HG02981 (cell line): ENCODE measurements around the gene CFL2.
"Not testable (repeated sequence)": the region's sequence is repeated elsewhere in the genome, so short reads cannot be mapped to it uniquely, and the experiment has no call there.

Experiments used
- ATAC-seq: cut with Tn5 transposase; IDR thresholded peaks from one replicate; pipeline ENCODE4 v1.9.1; 2021; ENCODE audit warnings: mild to moderate bottlenecking, moderate library complexity; ENCODE audit not compliant: unreplicated experiment

Gene CFL2

GRCh38 chr14:34711796-34712712, 2.3 kb downstream of the CFL2 start:
- no peak for ATAC-seq

DNA sequence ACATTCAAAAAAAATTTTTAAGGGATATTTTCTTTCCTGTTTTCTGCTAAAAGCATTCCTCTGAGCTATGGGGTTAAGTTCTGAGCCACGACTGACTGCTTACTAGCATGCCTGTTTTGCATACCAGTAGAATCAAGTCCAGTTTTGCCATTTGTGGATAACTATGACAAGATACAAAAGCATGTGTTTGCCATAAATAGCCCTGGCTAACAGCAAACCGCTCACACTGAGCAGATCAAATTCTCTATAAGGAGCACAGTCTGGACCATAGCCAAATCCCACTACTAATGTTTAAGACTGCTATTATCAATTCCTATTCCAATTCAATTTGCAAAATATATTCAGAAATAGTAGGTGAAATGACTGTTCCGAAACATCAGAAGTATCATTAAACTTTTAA, 3.2 kb downstream of the CFL2 start:
- ATAC-seq, result peak; percentile 38

DNA sequence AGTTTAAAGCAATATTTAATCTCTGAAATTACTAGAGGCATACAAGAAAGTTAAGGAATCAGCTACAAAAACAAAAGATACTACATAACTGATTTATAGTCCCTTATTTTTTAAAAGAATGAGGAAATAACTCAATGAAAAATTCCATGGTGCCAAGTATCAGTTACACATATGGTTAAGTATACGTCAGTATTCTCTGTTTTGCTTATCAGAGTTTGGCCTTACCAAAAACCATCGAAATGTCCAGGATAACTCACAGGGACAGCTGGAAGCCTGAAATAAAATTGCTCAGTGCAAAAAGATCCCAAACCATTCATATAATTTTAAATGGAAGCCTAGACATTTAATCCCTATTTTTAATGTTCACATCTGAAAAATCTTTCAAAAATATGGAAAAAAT, 3.6 kb downstream of the CFL2 start:
- no peak for ATAC-seq

- no peak for ATAC-seq
Measured at GRCh38 chr14:34710006-34710405, 4.4 kb downstream of the CFL2 start.

DNA sequence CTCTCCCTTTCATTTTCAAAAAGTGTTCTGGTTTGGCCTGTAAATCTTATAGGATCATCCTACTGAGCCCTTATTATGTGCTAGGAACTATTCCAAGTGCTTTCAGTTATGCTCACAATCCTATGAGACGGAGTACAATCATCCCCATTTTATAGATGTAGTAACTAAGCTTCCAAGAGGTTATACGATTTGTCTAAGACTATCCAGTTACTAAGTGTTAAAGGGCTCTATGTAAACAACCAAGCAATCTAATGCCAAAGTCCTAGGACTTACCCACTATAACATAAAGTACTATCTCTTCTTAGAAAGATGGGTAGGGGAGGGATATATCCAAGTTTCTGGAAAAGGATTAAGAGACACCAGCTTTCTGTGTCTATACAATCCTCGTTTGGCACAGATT, 6.7 kb downstream of the CFL2 start:
- no peak for ATAC-seq

DNA sequence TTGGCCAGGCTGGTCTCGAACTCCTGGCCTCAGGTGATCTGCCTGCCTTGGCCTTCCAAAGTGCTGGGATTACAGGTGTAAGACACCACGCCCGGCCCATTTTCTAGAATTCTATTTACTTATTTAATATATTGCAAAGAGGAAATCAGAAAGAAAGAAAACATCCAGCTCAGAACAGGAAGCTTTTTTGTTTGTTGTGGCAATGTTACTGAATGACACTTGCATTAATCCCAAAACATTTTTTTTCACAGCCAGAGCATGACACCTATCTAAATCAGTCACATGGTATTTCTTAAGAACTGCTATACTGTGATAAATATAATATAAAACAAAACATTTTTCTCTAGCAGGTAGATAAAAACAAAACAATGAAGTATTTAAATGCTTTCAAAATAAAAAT, 12.6 kb downstream of the CFL2 start:
- no peak for ATAC-seq

DNA sequence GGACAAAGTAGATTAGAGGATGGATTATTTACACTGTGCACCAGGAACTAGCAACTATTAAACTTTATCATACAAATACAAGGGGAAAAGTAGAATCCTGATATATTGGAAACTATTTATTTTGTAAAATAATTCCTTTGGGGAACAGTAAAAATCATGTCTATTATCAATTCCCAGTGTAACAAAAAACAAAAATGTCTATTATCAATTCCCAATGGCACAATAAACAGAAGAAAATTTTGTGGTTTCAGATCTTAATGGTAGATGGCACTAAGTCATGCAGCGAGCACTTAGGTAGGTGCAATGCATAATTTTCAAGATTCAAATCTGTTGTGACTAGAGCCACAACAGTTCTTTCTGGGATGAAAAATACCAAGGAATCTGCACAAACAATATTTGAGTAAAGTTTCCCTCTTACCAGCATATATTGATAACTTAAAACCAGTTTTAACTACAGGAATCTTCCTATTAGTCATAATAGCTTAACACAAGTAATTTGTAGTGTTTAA, 13.7 kb downstream of the CFL2 start:
- no peak for ATAC-seq

- ATAC-seq, result no peak
Measured at GRCh38 chr14:34699873-34700621, 14.3 kb downstream of the CFL2 start.

DNA sequence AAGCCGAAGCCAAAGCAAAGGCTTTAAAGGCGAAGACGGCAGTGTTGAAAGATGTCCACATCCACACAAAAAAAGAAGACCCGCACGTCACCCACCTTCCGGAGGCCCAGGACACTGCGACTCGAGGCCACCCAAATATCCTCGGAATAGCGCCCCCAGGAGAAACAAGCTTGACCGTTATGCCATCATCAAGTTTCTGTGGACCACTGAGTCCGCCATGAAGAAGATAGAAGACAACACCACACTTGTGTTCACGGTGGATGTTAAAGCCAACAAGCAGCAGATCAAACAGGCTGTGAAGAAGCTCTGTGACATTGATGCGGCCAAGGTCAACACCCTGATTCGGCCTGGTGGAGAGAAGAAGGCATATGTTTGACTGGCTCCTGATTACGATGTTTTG, 20.2 kb downstream of the CFL2 start:
- not testable (repeated sequence) for ATAC-seq

DNA sequence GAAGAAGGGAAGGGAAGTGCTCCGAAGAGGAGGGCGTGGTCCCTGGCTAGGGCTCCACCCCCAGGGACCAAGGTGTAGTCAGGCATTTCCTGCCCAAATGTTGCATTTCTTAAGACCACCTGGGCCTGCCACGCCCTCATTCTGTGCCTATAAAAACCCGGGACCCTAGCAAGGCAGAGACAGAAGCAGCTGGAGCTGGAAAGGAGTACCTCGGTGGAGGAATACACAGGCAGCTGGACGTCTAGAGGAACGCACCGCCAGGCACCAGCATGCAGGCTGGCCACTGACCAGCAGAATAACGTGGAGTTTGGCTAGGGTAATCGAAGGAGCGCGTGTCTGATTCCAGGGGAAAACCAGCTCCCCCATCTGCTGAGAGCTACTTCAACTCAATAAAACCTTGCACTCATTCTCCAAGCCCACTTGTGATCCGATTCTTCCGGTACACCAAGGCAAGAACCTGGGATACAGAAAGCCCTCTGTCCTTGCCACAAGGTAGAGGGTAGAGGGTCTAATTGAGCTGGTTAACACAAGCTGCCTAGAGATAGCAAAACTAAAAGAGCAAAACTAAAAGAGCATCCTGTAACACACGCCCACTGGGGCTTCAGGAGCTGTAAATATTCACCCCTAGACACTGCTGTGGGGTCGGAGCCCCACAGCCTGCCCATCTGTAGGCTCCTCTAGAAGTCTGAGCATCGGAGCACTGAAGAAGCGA, 21.0 kb downstream of the CFL2 start:
- no peak for ATAC-seq

- no peak for ATAC-seq
Measured at GRCh38 chr14:34692898-34693227, 21.5 kb downstream of the CFL2 start.

- ATAC-seq, result no peak
Measured at GRCh38 chr14:34692348-34692747, 22.0 kb downstream of the CFL2 start.

- no peak for ATAC-seq
Measured at GRCh38 chr14:34691206-34691605, 23.2 kb downstream of the CFL2 start.

GRCh38 chr14:34688470-34689206, 25.8 kb downstream of the CFL2 start:
- ATAC-seq, result no peak

DNA sequence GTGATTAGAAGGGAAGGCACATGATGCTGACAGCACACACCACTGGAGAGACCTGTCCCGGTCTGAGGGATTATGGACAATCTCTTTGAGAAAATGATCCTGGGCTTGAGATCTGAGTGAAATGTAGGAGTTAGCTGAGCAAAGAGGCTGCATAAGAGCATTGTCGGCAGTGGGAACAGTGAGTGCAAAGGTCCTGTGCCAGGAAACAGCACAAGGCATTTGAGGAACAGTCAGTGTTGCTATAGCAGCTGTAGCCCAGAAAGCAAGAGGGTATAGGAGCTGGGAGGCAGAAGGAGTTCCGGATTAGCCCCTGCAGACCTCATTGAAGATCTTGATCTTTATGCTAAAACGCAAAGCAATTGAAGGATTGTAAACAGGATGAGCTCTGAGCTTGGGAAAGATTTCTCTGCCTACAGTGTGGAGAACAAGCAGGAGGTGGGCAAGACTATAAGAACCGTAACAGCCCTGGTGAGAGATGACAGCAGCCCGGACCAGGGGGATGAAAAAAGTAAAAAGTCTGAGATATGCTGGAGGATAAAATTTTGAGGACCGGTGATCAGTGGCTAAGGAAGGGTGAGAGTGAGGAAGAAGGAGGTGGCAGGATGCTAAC, 28.5 kb downstream of the CFL2 start:
- no peak for ATAC-seq

- ATAC-seq, result no peak
Measured at GRCh38 chr14:34684578-34684977, 29.8 kb downstream of the CFL2 start.

GRCh38 chr14:34682787-34683321, 31.5 kb downstream of the CFL2 start:
- no peak for ATAC-seq

- ATAC-seq, result no peak
Measured at GRCh38 chr14:34680806-34681479, 33.5 kb downstream of the CFL2 start.

- no peak for ATAC-seq
Measured at GRCh38 chr14:34678735-34679134, 35.7 kb downstream of the CFL2 start.
